H1 (cell line): ENCODE results near the gene SLC28A1. TPM values are rescaled to one million over a fixed set of nuclear protein-coding genes. Genes with fewer than 3 reads are reported as not detected.

Experiments
- CTCF ChIA-PET: fragments of 300-600 bp; sonication (Branson Sonifier 250); formaldehyde crosslinking; loops from one replicate; lab custom pipeline; 2021; ENCODE audit not compliant: partially characterized antibody; lab: Charles Lee
- POLR2A ChIA-PET: fragments of 300-600 bp; sonication (Branson Sonifier 250); formaldehyde crosslinking; loops from one replicate; lab custom pipeline; 2021; ENCODE audit warnings: inconsistent platforms; ENCODE audit not compliant: partially characterized antibody; lab: Charles Lee
- DNase-seq, 2 experiments: peaks; one replicate each; pipeline versions ENCODE4 v3.0.0 to v3.0.0-alpha.2; 2010 to 2022; ENCODE audit warnings: low spot score in 2 of 2, low read depth in 1 of 2, mixed read lengths in 1 of 2
- FAIRE-seq: peaks from 2 replicates; lab custom pipeline; 2011; peaks lifted over from hg19 to GRCh38; lab: Jason Lieb, UNC
- H2AFZ ChIP-seq: 2 replicates; pipeline ENCODE4 v1.8.1; 2012; ENCODE audit warnings: low read length, inconsistent platforms
- H2AK5ac ChIP-seq: 2 replicates; pipeline ENCODE4 v1.6.1; 2013; ENCODE audit warnings: low read depth, low read length
- H2BK120ac ChIP-seq: replicated peaks from 2 replicates; pipeline ENCODE3; 2013; ENCODE audit warnings: low read depth, low read length, inconsistent platforms
- H2BK12ac ChIP-seq: 2 replicates; pipeline ENCODE4 v1.6.1; 2013; ENCODE audit warnings: low read depth, low read length
- H2BK15ac ChIP-seq: 2 replicates; pipeline ENCODE4 v1.6.1; 2013; ENCODE audit warnings: low read length
- H2BK20ac ChIP-seq: 2 replicates; pipeline ENCODE4 v1.6.1; 2013; ENCODE audit warnings: low read length
- H2BK5ac ChIP-seq: 2 replicates; pipeline ENCODE4 v1.6.1; 2013; ENCODE audit warnings: low read depth, low read length
- H3K14ac ChIP-seq: 2 replicates; pipeline ENCODE4 v1.6.1; 2013; ENCODE audit warnings: inconsistent platforms; ENCODE audit not compliant: insufficient read length
- H3K18ac ChIP-seq: 2 replicates; pipeline ENCODE4 v1.6.1; 2013; ENCODE audit warnings: low read length; ENCODE audit errors: extremely low read depth
- H3K23ac ChIP-seq: 2 replicates; pipeline ENCODE4 v1.6.1; 2013; ENCODE audit warnings: inconsistent platforms; ENCODE audit not compliant: insufficient read length
- H3K23me2 ChIP-seq: 2 replicates; pipeline ENCODE4 v1.6.1; 2013; ENCODE audit warnings: low read depth, low read length
- H3K27ac ChIP-seq: 2 replicates; pipeline ENCODE4 v1.6.1; 2011; ENCODE audit warnings: low read depth, low read length, inconsistent platforms
- H3K27me3 ChIP-seq, 4 experiments: replicated peaks in 1 of 4; 1 replicate in 1 of 4; 2 replicates in 3 of 4; pipeline versions ENCODE4 v1.6.1 to v1.8.1; 2011 to 2013; ENCODE audit warnings: low read length in 3 of 4, mild to moderate bottlenecking in 3 of 4, inconsistent platforms in 2 of 4, mixed read lengths in 2 of 4, moderate library complexity in 1 of 4; ENCODE audit not compliant: control insufficient read depth in 3 of 4, insufficient read depth in 3 of 4; ENCODE audit errors: extremely low read depth in 1 of 4
- H3K36me3 ChIP-seq, 4 experiments: 2 replicates each; pipeline versions ENCODE4 v1.6.1 to v1.8.1; 2011 to 2013; ENCODE audit warnings: mild to moderate bottlenecking in 4 of 4, low read length in 3 of 4, moderate library complexity in 2 of 4, control low read depth in 1 of 4, inconsistent platforms in 1 of 4; ENCODE audit not compliant: insufficient read depth in 4 of 4, control insufficient read depth in 2 of 4
- H3K4ac ChIP-seq: replicated peaks from 2 replicates; pipeline ENCODE3; 2013; ENCODE audit warnings: low read length, low read depth, mixed read lengths, inconsistent platforms; ENCODE audit not compliant: insufficient read length
- H3K4me1 ChIP-seq, 4 experiments: replicated peaks in 1 of 4; 1 replicate in 1 of 4; 2 replicates in 3 of 4; pipeline versions ENCODE4 v1.6.1 to v1.8.1; 2011 to 2013; ENCODE audit warnings: low read length in 3 of 4, inconsistent platforms in 2 of 4, mixed read lengths in 1 of 4; ENCODE audit not compliant: insufficient read depth in 4 of 4, control insufficient read depth in 3 of 4
- H3K4me2 ChIP-seq, 2 experiments: 2 replicates each; pipeline versions ENCODE4 v1.6.1 to v1.8.1; 2011 to 2013; ENCODE audit warnings: low read depth in 2 of 2, low read length in 2 of 2, control low read depth in 1 of 2, inconsistent platforms in 1 of 2, mild to moderate bottlenecking in 1 of 2; ENCODE audit not compliant: insufficient read depth in 1 of 2
- H3K4me3 ChIP-seq, 4 experiments: fragments of 200-600, 300-600 bp in 1 of 4; sonication (generic), shearing (Covaris generic), sonication (Bioruptor Twin) in 1 of 4; 2 replicates each; pipeline versions ENCODE4 v1.5.1 to v1.8.1; 2011 to 2016; ENCODE audit warnings: low read length in 4 of 4, low read depth in 3 of 4, control low read depth in 2 of 4, inconsistent platforms in 2 of 4, mild to moderate bottlenecking in 2 of 4, mixed read lengths in 1 of 4, moderate library complexity in 1 of 4; ENCODE audit not compliant: insufficient read depth in 2 of 4; ENCODE audit errors: extremely low read depth in 1 of 4
- H3K56ac ChIP-seq: replicated peaks from 2 replicates; pipeline ENCODE3; 2013; ENCODE audit warnings: low read depth, mild to moderate bottlenecking, mixed read lengths, low read length, inconsistent platforms; ENCODE audit not compliant: insufficient read length
- H3K79me1 ChIP-seq: 2 replicates; pipeline ENCODE4 v1.6.1; 2013; ENCODE audit warnings: low read depth, low read length, control low read depth
- H3K79me2 ChIP-seq, 2 experiments: 2 replicates each; pipeline versions ENCODE4 v1.6.1 to v1.8.1; 2012 to 2013; ENCODE audit warnings: low read length in 2 of 2, mild to moderate bottlenecking in 2 of 2, inconsistent platforms in 1 of 2; ENCODE audit not compliant: insufficient read depth in 2 of 2, control insufficient read depth in 1 of 2
- H3K9ac ChIP-seq, 4 experiments: replicated peaks in 1 of 4; 1 replicate in 1 of 4; 2 replicates in 3 of 4; pipeline versions ENCODE4 v1.6.1 to v1.8.1; 2011 to 2013; ENCODE audit warnings: low read depth in 3 of 4, low read length in 3 of 4, control low read depth in 2 of 4, mild to moderate bottlenecking in 2 of 4, moderate library complexity in 2 of 4, inconsistent platforms in 1 of 4; ENCODE audit errors: extremely low read depth in 1 of 4
- H3K9me3 ChIP-seq, 2 experiments: 2 replicates each; pipeline versions ENCODE4 v1.6.1 to v1.8.1; 2012 to 2013; ENCODE audit warnings: mild to moderate bottlenecking in 2 of 2, moderate library complexity in 2 of 2, control low read depth in 1 of 2, inconsistent platforms in 1 of 2, low read depth in 1 of 2, low read length in 1 of 2, mixed read lengths in 1 of 2; ENCODE audit not compliant: insufficient read depth in 2 of 2
- H4K20me1 ChIP-seq, 2 experiments: replicated peaks in 1 of 2; 2 replicates each; pipeline versions ENCODE3 to v1.8.1; 2011 to 2013; ENCODE audit warnings: inconsistent platforms in 2 of 2, low read length in 2 of 2, mild to moderate bottlenecking in 1 of 2; ENCODE audit not compliant: insufficient read depth in 2 of 2, control insufficient read depth in 1 of 2
- H4K5ac ChIP-seq: 2 replicates; pipeline ENCODE4 v1.6.1; 2013; ENCODE audit warnings: low read length, low read depth, mixed read lengths, inconsistent platforms; ENCODE audit not compliant: insufficient read length
- H4K8ac ChIP-seq: 2 replicates; pipeline ENCODE4 v1.8.0; 2013; ENCODE audit warnings: mild to moderate bottlenecking, moderate library complexity, low read length, inconsistent platforms; ENCODE audit not compliant: insufficient read depth; ENCODE audit errors: extremely low read depth
- H4K91ac ChIP-seq: replicated peaks from 2 replicates; pipeline ENCODE3; 2013; ENCODE audit warnings: low read length, mixed read lengths, inconsistent platforms; ENCODE audit not compliant: insufficient read length
- CHD1 ChIP-seq: IDR thresholded peaks from 2 replicates; pipeline ENCODE4 v1.6.1; 2012; ENCODE audit warnings: low read depth, low read length, improper control_type of control experiment
- HDAC2 ChIP-seq, 2 experiments: fragments of 300-600 bp in 1 of 2; sonication (generic) in 1 of 2; IDR thresholded peaks; 2 replicates each; pipeline ENCODE4 v1.6.1; 2011 to 2012; ENCODE audit warnings: low read depth in 2 of 2, low read length in 2 of 2, mild to moderate bottlenecking in 2 of 2, moderate library complexity in 2 of 2, borderline replicate concordance in 1 of 2, inconsistent platforms in 1 of 2
- KDM4A ChIP-seq: IDR thresholded peaks from one replicate; pipeline ENCODE4 v1.7.1; 2012; ENCODE audit warnings: low read depth, mild to moderate bottlenecking, moderate library complexity, low read length, inconsistent platforms; ENCODE audit not compliant: severe bottlenecking
- KDM5A ChIP-seq: fragments of 200-600 bp; IDR thresholded peaks from 2 replicates; pipeline ENCODE4 v1.7.1; 2012; ENCODE audit warnings: mild to moderate bottlenecking, low read length, inconsistent platforms, mixed read lengths
- NANOG ChIP-seq: IDR thresholded peaks from 2 replicates; pipeline ENCODE4 v1.6.1; 2011; ENCODE audit warnings: low read length, low read depth, mild to moderate bottlenecking, inconsistent platforms; ENCODE audit not compliant: insufficient read depth, poor library complexity, severe bottlenecking
- POLR2A ChIP-seq, 2 experiments: IDR thresholded peaks; 1 replicate in 1 of 2; 2 replicates in 1 of 2; pipeline ENCODE4 v1.6.1; 2011; ENCODE audit warnings: low read depth in 2 of 2, low read length in 2 of 2, mild to moderate bottlenecking in 2 of 2; ENCODE audit errors: control extremely low read depth in 1 of 2
- SAP30 ChIP-seq: fragments of 300-600 bp; sonication (generic); IDR thresholded peaks from 2 replicates; pipeline ENCODE4 v1.7.1; 2012; ENCODE audit warnings: low read length, moderate library complexity, mild to moderate bottlenecking, inconsistent platforms; ENCODE audit not compliant: insufficient read depth, insufficient replicate concordance
- SP4 ChIP-seq: IDR thresholded peaks from 2 replicates; pipeline ENCODE4 v1.6.1; 2012; ENCODE audit warnings: low read length, inconsistent platforms
- SUZ12 ChIP-seq: fragments of 200-600 bp; sonication (generic); IDR thresholded peaks from 2 replicates; pipeline ENCODE4 v1.6.1; 2012; ENCODE audit warnings: mild to moderate bottlenecking, inconsistent platforms, low read length, moderate library complexity, mixed read lengths
- TAF7 ChIP-seq: optimal IDR thresholded peaks from 2 replicates; pipeline ENCODE3; 2011; ENCODE audit warnings: low read depth, mild to moderate bottlenecking, inconsistent platforms, low read length, moderate library complexity, borderline replicate concordance
- WGBS, 2 experiments: shearing (Covaris generic) in 1 of 2; methylation state at CpG; one replicate each; pipeline versions ENCODE4 v1.1.6 to v1.1.7; 2013 to 2015; ENCODE audit warnings: low lambda C conversion rate in 2 of 2, mixed read lengths in 2 of 2, inconsistent platforms in 1 of 2, low coverage in 1 of 2, missing lambda C conversion rate in 1 of 2; ENCODE audit not compliant: insufficient replicate concordance in 2 of 2, insufficient coverage in 1 of 2, insufficient read length in 1 of 2; ENCODE audit errors: extremely low coverage in 1 of 2, missing lambda C conversion rate in 1 of 2; 5-methylcytosine and 5-hydroxymethylcytosine counted together
- polyA plus RNA-seq, 7 experiments: library from polyadenylated mRNA; depleted of rRNA in 3 of 7; stranded (reverse) in 5 of 7; unstranded in 2 of 7; fragments of >200 nt in 5 of 7; fragments of 200-250 nt in 2 of 7; gene quantifications; 1 replicate in 5 of 7; 2 replicates in 1 of 7; 4 replicates in 1 of 7; pipeline versions ENCODE4 v1.2.1 to v1.2.3, GENCODE V29; 2011 to 2013; ENCODE audit warnings: missing spikeins in 2 of 7, mixed read lengths in 2 of 7
- total RNA-seq: library from RNA; stranded (reverse); fragmentation: NEBNext Ultra II Directional; extraction: Animal tissue kit (Norgen Biotek cat#: 25700); gene quantifications from 2 replicates; pipeline ENCODE4 v1.2.1, GENCODE V29; 2021

SLC28A1 gene
- total and polyA plus RNA-seq, 2 of the 8 experiments (the other 6 are each of a cell fraction or from before 2014, with no cell fraction given) = 0.09 TPM; not detected in 1

DNA sequence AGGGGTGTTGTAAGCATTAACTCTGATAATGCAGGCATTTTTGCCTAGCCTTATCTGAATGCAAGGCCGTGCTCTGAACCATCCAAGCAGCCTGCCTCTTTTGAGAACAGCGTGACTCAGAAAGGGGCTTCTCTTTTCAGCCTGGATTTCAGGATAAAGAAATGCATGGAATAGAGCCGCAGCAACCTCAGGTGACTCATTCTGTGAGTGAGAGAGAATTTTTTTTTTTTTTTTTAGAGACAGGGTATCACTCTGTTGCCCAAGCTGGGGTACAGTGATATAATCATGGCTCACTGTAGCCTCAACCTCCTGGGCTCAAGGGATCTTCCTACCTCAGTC is 76.6 kb downstream of the SLC28A1 start:
- no peak overlapping the region for H4K91ac ChIP-seq
- H3K18ac ChIP-seq = no peak overlapping the region
- peak overlapping the region; percentile 11 for H2AFZ ChIP-seq
- no peak overlapping the region for H4K5ac ChIP-seq
- no peaks in the 10 kb centered on the region for H4K20me1 ChIP-seq
- no peak overlapping the region for H3K56ac ChIP-seq
- no peak overlapping the region for H2AK5ac ChIP-seq
- peak overlapping the region; percentile 96; the same call in 1 of the 2 replicates for H2BK12ac ChIP-seq
- WGBS, 2 experiments = 63% methylated on average over 3 of the region's 3 CpGs; no CpG with 5 or more reads in 1 of the 2 experiments
- H4K8ac ChIP-seq = no peak overlapping the region
- H3K4ac ChIP-seq = no peak overlapping the region
- no peaks in the 10 kb centered on the region for H3K36me3 ChIP-seq
- no peaks in the 10 kb centered on the region; a peak in 1 of 7 replicates for H3K27me3 ChIP-seq
- peaks cover 3 to 11% of the 10 kb centered on the region in 2 experiments; a peak in 1 of 4 replicates for H3K9me3 ChIP-seq
- no peaks in the 10 kb centered on the region for H3K79me1 ChIP-seq
- H3K4me3 ChIP-seq = no peak overlapping the region
- H3K4me1 ChIP-seq = peaks cover 0 to 6% (median 3%) of the 10 kb centered on the region in 4 experiments; a peak in 5 of 7 replicates
- H3K9ac ChIP-seq = no peak overlapping the region
- ChIA-PET POLR2A (no interaction called here), CTCF (interaction anchor here (1.1 to 2.9 kb wide), 2 partner anchors 12 to 49 kb away, joined by 3 to 9 read pairs; no protein-coding TSS in a partner anchor)
- H3K23me2 ChIP-seq = peaks cover 2% of the 10 kb centered on the region; the same call in 1 of the 2 replicates
- no peak overlapping the region; the same call in 1 of the 2 replicates for H2BK20ac ChIP-seq
- FAIRE-seq (no peak), DNase-seq (no peak)
- no peaks in the 10 kb centered on the region for H3K79me2 ChIP-seq
- H2BK120ac ChIP-seq = no peak overlapping the region
- H2BK5ac ChIP-seq = peak overlapping the region; percentile 60; the same call in 1 of the 2 replicates
- no peak overlapping the region for H3K14ac ChIP-seq
- no peak overlapping the region for H2BK15ac ChIP-seq
- H3K23ac ChIP-seq = no peak overlapping the region
- H3K27ac ChIP-seq = no peak overlapping the region
- no peak overlapping the region for H3K4me2 ChIP-seq
- TF ChIP-seq SUZ12 = no peak
- TF ChIP-seq TAF7 = no peak
- no peak for TF ChIP-seq POLR2A (IDR thresholded peaks at IDR 0.05; ENCODE audit: control extremely low read depth in 1 of 2, low read depth in 2 of 2, low read length in 2 of 2)
- TF ChIP-seq SAP30 = no peak
- TF ChIP-seq KDM4A = no peak
- no peak for TF ChIP-seq KDM5A
- TF ChIP-seq CHD1 = no peak
- TF ChIP-seq NANOG = no peak
- TF ChIP-seq HDAC2 (IDR thresholded peaks at IDR 0.05; ENCODE audit: borderline replicate concordance in 1 of 2, low read depth in 2 of 2, low read length in 2 of 2) = no peak
- no peak for TF ChIP-seq SP4
